ENCODE measurements around the gene COMMD3. TPM values are rescaled to one million over a fixed set of nuclear protein-coding genes. Genes with fewer than 3 reads are reported as not detected.

The COMMD3 gene
- total RNA-seq, 1 experiment from 2014 or later, result 2.4 TPM

- Histone ChIP-seq H3K14ac (ENCODE audit: insufficient read depth, low read length) (no peak overlapping the region), H3K27me3 (ENCODE audit: insufficient read depth, low read length) (peaks cover 52% of the 10 kb centered on the region)
Observed at GRCh38 chr10:22344249-22344648, 28.1 kb downstream of the COMMD3 start.

More at GRCh38 chr10:22344249-22344648, 28.1 kb downstream of the COMMD3 start:
- H3K79me1 ChIP-seq (ENCODE audit: insufficient read depth, low read depth, low read length, poor library complexity, severe bottlenecking), result no peaks in the 10 kb centered on the region
- H4K91ac ChIP-seq (ENCODE audit: insufficient read length, low read depth, low read length), result no peak overlapping the region
- peaks cover 0 to 5% of the 10 kb centered on the region in 2 experiments; a peak in 3 of 5 replicates for H3K9me3 Mint-ChIP-seq
- no peak overlapping the region for H3K4ac ChIP-seq (ENCODE audit: low read depth, low read length)
- no peaks in the 10 kb centered on the region for H4K20me1 ChIP-seq (ENCODE audit: control insufficient read depth, insufficient read depth, insufficient read length)
- H3K27ac Mint-ChIP-seq, result no peak overlapping the region
- no peaks in the 10 kb centered on the region for H3K79me2 ChIP-seq (ENCODE audit: insufficient read depth, low read length)
- no peak overlapping the region for H3K18ac ChIP-seq (ENCODE audit: insufficient read length, low read depth, low read length)
- no peak overlapping the region for H3K27ac ChIP-seq (ENCODE audit: insufficient read length, low read depth, low read length)
- DNase-seq, result no peak
- H3K27me3 Mint-ChIP-seq (ENCODE audit: low read depth), result peaks cover 97% of the 10 kb centered on the region
- H3K23ac ChIP-seq (ENCODE audit: insufficient read length, low read depth, low read length), result no peak overlapping the region
- no peak overlapping the region for H2AFZ ChIP-seq (ENCODE audit: low read length)
- no peak overlapping the region for H2BK20ac ChIP-seq (ENCODE audit: low read depth, low read length, poor library complexity, severe bottlenecking)
- H3K9me3 ChIP-seq (ENCODE audit: control insufficient read depth, low read depth, low read length), result no peaks in the 10 kb centered on the region
- no peak overlapping the region for H2BK5ac ChIP-seq (ENCODE audit: insufficient read length, low read length)
- H2BK120ac ChIP-seq (ENCODE audit: low read depth, low read length, poor library complexity, severe bottlenecking), result no peak overlapping the region
- peaks cover 4 to 13% of the 10 kb centered on the region in 2 experiments for H3K4me1 Mint-ChIP-seq
- no peak overlapping the region for H4K5ac ChIP-seq (ENCODE audit: insufficient read length, low read depth, low read length)
- no peak overlapping the region for H2BK15ac ChIP-seq (ENCODE audit: low read depth, low read length)
- H3K23me2 ChIP-seq (ENCODE audit: insufficient read length, low read depth, low read length, poor library complexity, severe bottlenecking), result peaks cover 18% of the 10 kb centered on the region
- no peak overlapping the region for H3K56ac ChIP-seq (ENCODE audit: insufficient read length, low read depth, low read length)
- H3K9ac ChIP-seq (ENCODE audit: extremely low read depth, insufficient read length, low read length), result no peak overlapping the region
- no CpG with 5 or more reads among the region's 1 CpG for WGBS (ENCODE audit: extremely low coverage, insufficient read length, low lambda C conversion rate)
- H3T11ph ChIP-seq (ENCODE audit: low read length), result no peak overlapping the region
- no peak overlapping the region for H4K8ac ChIP-seq (replicated peaks; ENCODE audit: insufficient read length, low read depth, low read length)
- H3K4me3 Mint-ChIP-seq, result peak overlapping the region in 1 of 2 experiments; percentile 84; a peak in 2 of 5 replicates
- no peak overlapping the region for H3K4me2 ChIP-seq (ENCODE audit: insufficient read depth, insufficient read length, low read length)
- TF ChIP-seq CTCF (conservative IDR thresholded peaks at IDR 0.05), result no peak
- no peaks in the 10 kb centered on the region; a peak in 1 of 7 replicates for H3K36me3 Mint-ChIP-seq (ENCODE audit: insufficient read depth in 1 of 3, low read depth in 3 of 3)
- no peak overlapping the region for H2AK5ac ChIP-seq (ENCODE audit: insufficient read length, low read length)
- peaks cover 4% of the 10 kb centered on the region; the same call in 1 of the 2 replicates for H3K4me1 ChIP-seq (ENCODE audit: insufficient read depth, low read length)
- no peak overlapping the region for H2BK12ac ChIP-seq (ENCODE audit: insufficient read length, low read depth, low read length)

Data from H9 (cell line).